HepG2 (cell line): Measurements from ENCODE around the gene LSM2. TPM values are rescaled to one million over a fixed set of nuclear protein-coding genes. Genes with fewer than 3 reads are reported as not detected.

Source experiments
- ARNTL ChIP-seq: sonication (generic); formaldehyde crosslinking; IDR thresholded peaks from 2 replicates; pipeline ENCODE4 v1.4.0; 2020; ENCODE audit warnings: mild to moderate bottlenecking, missing genetic modification reagents
- ASH2L ChIP-seq: fragments of 300-600, 200-600 bp; sonication (generic); IDR thresholded peaks from 2 replicates; pipeline ENCODE4 v1.7.0; 2017; ENCODE audit warnings: low read depth, mild to moderate bottlenecking, moderate library complexity, mixed read lengths, low read length; ENCODE audit not compliant: insufficient read length
- FOXP1 ChIP-seq, 2 experiments: fragments of 450-650 bp in 1 of 2; IDR thresholded peaks; 2 replicates each; pipeline ENCODE4 v1.6.1; 2017 to 2018; ENCODE audit warnings: antibody characterized with exemption in 1 of 2
- GABPB1 ChIP-seq: IDR thresholded peaks from 2 replicates; pipeline ENCODE4 v1.6.1; 2016; ENCODE audit warnings: mild to moderate bottlenecking, missing genetic modification reagents, moderate library complexity, missing compliant biosample characterization
- GPN1 ChIP-seq: sonication (generic); formaldehyde crosslinking; IDR thresholded peaks from 2 replicates; pipeline ENCODE4 v1.5.1; 2020; ENCODE audit warnings: missing genetic modification reagents, borderline replicate concordance
- HMG20B ChIP-seq: conservative IDR thresholded peaks from 2 replicates; pipeline ENCODE4 v1.6.1; 2016; ENCODE audit warnings: missing genetic modification reagents, missing compliant biosample characterization
- KDM2A ChIP-seq: sonication (generic); formaldehyde crosslinking; IDR thresholded peaks from 2 replicates; pipeline ENCODE4 v1.4.0; 2020; ENCODE audit warnings: low read depth, missing genetic modification reagents, borderline replicate concordance
- MAFK ChIP-seq, 2 experiments: IDR thresholded peaks in 1 of 2; conservative IDR thresholded peaks in 1 of 2; 2 replicates each; pipeline ENCODE4 v1.6.1; 2011; ENCODE audit warnings: improper control_type of control experiment in 2 of 2, low read length in 2 of 2
- NR2F1 ChIP-seq, 2 experiments: fragments of 450-650 bp in 1 of 2; formaldehyde crosslinking in 1 of 2; IDR thresholded peaks; 2 replicates each; pipeline versions ENCODE4 v1.5.0 to v1.6.1; 2016 to 2020; ENCODE audit warnings: mild to moderate bottlenecking in 1 of 2, missing compliant biosample characterization in 1 of 2, missing genetic modification reagents in 1 of 2, moderate library complexity in 1 of 2
- SP5 ChIP-seq: IDR thresholded peaks from 2 replicates; pipeline ENCODE4 v1.6.1; 2016; ENCODE audit warnings: low read depth, borderline replicate concordance
- THYN1 ChIP-seq: sonication (generic); formaldehyde crosslinking; IDR thresholded peaks from 2 replicates; pipeline ENCODE4 v1.8.1; 2023; ENCODE audit warnings: low read depth, mild to moderate bottlenecking, moderate library complexity, missing genetic modification reagents, borderline replicate concordance
- ZBTB3 ChIP-seq: sonication (generic); formaldehyde crosslinking; IDR thresholded peaks from 2 replicates; pipeline ENCODE4 v1.4.0; 2020; ENCODE audit warnings: low read depth, mild to moderate bottlenecking, moderate library complexity, missing genetic modification reagents, borderline replicate concordance
- ZNF121 ChIP-seq: sonication (generic); formaldehyde crosslinking; IDR thresholded peaks from 2 replicates; pipeline ENCODE4 v1.5.0; 2020; ENCODE audit warnings: mild to moderate bottlenecking, missing genetic modification reagents
- ZNF430 ChIP-seq: sonication (generic); formaldehyde crosslinking; IDR thresholded peaks from 2 replicates; pipeline ENCODE4 v1.9.0; 2021; ENCODE audit warnings: mild to moderate bottlenecking, missing genetic modification reagents
- ZNF558 ChIP-seq: sonication (generic); formaldehyde crosslinking; IDR thresholded peaks from 2 replicates; pipeline ENCODE4 v1.9.0; 2022; ENCODE audit warnings: mild to moderate bottlenecking, missing genetic modification reagents, borderline replicate concordance
- ZNF569 ChIP-seq: sonication (generic); formaldehyde crosslinking; IDR thresholded peaks from 2 replicates; pipeline ENCODE4 v1.5.0; 2020; ENCODE audit warnings: mild to moderate bottlenecking, missing genetic modification reagents, moderate library complexity, borderline replicate concordance
- ZNF644 ChIP-seq: IDR thresholded peaks from 2 replicates; pipeline ENCODE4 v1.6.1; 2016; ENCODE audit warnings: low read depth
- ZNF703 ChIP-seq: sonication (generic); formaldehyde crosslinking; IDR thresholded peaks from 2 replicates; pipeline ENCODE4 v1.5.1; 2020; ENCODE audit warnings: missing genetic modification reagents, mild to moderate bottlenecking, moderate library complexity, borderline replicate concordance
- ZNF790 ChIP-seq: sonication (generic); formaldehyde crosslinking; IDR thresholded peaks from 2 replicates; pipeline ENCODE4 v1.8.0; 2022; ENCODE audit warnings: missing genetic modification reagents, mild to moderate bottlenecking, borderline replicate concordance
- polyA plus RNA-seq, 8 experiments: library from polyadenylated mRNA; depleted of rRNA in 3 of 8; stranded (reverse) in 7 of 8; unstranded in 1 of 8; fragments of >200 nt; fragmentation: Illumina TruSeq in 4 of 8; extraction: Trizol in 4 of 8; gene quantifications; 2 replicates each; pipeline versions ENCODE4 v1.2.1 to v1.2.3, GENCODE V29; 2011 to 2016; ENCODE audit warnings: low read depth in 4 of 8, missing spikeins in 1 of 8, mixed read lengths in 1 of 8; ENCODE audit not compliant: insufficient read depth in 1 of 8
- total RNA-seq, 5 experiments: library from RNA; depleted of rRNA; stranded (reverse); fragments of >200 nt; fragmentation: Illumina TruSeq; extraction: Trizol; gene quantifications; 2 replicates each; pipeline ENCODE4 v1.2.3, GENCODE V29; 2016; ENCODE audit warnings: low read depth in 1 of 5
- TF ChIP-seq, protein P1 (sequence below): sonication (generic); formaldehyde crosslinking; IDR thresholded peaks from 2 replicates; pipeline ENCODE4 v1.4.0; 2020; ENCODE audit warnings: missing genetic modification reagents
- TF ChIP-seq, protein P2 (sequence below): sonication (generic); formaldehyde crosslinking; IDR thresholded peaks from 2 replicates; pipeline ENCODE4 v1.5.0; 2020; ENCODE audit warnings: mild to moderate bottlenecking, missing genetic modification reagents
- TF ChIP-seq, protein P3 (sequence below): IDR thresholded peaks from 2 replicates; pipeline ENCODE4 v1.6.1; 2016

LSM2 gene
- total and polyA plus RNA-seq, 2 of the 13 experiments (the other 11 are each of a cell fraction or from before 2014, with no cell fraction given): 69.4 to 90.5 TPM

DNA sequence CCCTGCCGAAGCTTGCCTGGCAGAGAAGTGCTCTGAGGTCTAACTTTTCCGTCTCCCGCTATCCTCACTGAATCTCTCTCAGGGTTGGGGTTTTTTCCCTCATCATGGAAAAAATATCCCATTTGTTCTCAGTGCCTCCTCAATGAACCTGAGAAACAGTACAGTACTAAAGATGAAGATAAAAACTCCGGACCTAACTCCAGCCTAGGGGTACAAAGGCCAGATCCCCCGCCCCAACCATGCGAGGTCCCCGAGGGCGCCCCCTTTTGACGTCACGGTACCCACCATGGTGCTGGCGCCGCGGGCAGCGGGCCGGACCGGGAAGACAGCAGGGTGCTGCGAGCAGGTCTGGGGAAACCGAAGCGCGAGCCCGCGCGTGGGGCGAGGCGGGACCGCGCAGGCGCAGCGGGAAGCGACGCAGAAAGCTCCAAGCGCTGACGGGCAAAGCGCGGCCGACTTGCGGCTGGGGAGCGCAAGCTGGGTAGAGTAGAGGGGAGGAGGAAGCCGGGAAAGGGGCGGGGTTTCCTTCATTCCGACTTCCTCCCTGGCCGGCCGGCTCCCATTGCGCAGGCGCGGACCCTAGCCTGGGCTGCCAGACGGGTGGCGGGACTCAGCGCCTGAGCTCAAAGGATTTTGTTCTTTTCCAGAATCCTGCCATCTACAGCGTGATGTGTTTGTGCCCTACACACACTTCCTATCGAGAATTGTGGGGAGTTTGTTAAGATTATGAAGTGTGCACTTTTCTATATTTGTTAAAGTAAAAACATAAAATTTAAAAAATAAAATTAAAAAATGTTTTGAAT lies at the start of gene LSM2 (continued):
- TF ChIP-seq, protein P1, sequence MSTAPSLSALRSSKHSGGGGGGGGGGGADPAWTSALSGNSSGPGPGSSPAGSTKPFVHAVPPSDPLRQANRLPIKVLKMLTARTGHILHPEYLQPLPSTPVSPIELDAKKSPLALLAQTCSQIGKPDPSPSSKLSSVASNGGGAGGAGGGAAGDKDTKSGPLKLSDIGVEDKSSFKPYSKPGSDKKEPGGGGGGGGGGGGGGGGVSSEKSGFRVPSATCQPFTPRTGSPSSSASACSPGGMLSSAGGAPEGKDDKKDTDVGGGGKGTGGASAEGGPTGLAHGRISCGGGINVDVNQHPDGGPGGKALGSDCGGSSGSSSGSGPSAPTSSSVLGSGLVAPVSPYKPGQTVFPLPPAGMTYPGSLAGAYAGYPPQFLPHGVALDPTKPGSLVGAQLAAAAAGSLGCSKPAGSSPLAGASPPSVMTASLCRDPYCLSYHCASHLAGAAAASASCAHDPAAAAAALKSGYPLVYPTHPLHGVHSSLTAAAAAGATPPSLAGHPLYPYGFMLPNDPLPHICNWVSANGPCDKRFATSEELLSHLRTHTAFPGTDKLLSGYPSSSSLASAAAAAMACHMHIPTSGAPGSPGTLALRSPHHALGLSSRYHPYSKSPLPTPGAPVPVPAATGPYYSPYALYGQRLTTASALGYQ (CRISPR knock-in tag): peak; percentile 78; the same call in 1 of the 2 replicates
- TF ChIP-seq MAFK (conservative IDR thresholded peaks at IDR 0.05 in 1 of 2, IDR thresholded peaks at IDR 0.05 in 1 of 2; ENCODE audit: low read length in 2 of 2): no peak
- TF ChIP-seq FOXP1 (IDR thresholded peaks at IDR 0.05): no peak
- TF ChIP-seq FOXP1 (CRISPR knock-in tag; IDR thresholded peaks at IDR 0.05): no peak
- TF ChIP-seq ZNF644 (CRISPR knock-in tag): 0 out of 2 replicates have a peak, but pooled peaks have one; percentile 13
- TF ChIP-seq, protein P2, sequence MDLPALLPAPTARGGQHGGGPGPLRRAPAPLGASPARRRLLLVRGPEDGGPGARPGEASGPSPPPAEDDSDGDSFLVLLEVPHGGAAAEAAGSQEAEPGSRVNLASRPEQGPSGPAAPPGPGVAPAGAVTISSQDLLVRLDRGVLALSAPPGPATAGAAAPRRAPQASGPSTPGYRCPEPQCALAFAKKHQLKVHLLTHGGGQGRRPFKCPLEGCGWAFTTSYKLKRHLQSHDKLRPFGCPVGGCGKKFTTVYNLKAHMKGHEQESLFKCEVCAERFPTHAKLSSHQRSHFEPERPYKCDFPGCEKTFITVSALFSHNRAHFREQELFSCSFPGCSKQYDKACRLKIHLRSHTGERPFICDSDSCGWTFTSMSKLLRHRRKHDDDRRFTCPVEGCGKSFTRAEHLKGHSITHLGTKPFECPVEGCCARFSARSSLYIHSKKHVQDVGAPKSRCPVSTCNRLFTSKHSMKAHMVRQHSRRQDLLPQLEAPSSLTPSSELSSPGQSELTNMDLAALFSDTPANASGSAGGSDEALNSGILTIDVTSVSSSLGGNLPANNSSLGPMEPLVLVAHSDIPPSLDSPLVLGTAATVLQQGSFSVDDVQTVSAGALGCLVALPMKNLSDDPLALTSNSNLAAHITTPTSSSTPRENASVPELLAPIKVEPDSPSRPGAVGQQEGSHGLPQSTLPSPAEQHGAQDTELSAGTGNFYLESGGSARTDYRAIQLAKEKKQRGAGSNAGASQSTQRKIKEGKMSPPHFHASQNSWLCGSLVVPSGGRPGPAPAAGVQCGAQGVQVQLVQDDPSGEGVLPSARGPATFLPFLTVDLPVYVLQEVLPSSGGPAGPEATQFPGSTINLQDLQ (CRISPR knock-in tag): no peak
- peak; percentile 97 for TF ChIP-seq ASH2L
- peak; percentile 96 for TF ChIP-seq ZNF430
- TF ChIP-seq SP5: peak; percentile 68; the same call in 1 of the 2 replicates
- peak; percentile 92 for TF ChIP-seq GABPB1 (CRISPR knock-in tag)
- TF ChIP-seq KDM2A: peak; percentile 98
- TF ChIP-seq ZNF703 (CRISPR knock-in tag): no peak
- TF ChIP-seq ZNF569 (CRISPR knock-in tag): 0 out of 2 replicates have a peak, but pooled peaks have one; percentile 19
- peak; percentile 94 for TF ChIP-seq ZBTB3 (CRISPR knock-in tag)
- TF ChIP-seq ZNF790 (CRISPR knock-in tag): no peak
- TF ChIP-seq GPN1: no peak; the same call in 1 of the 2 replicates
- peak; percentile 57; the same call in 1 of the 2 replicates for TF ChIP-seq THYN1 (CRISPR knock-in tag)
- TF ChIP-seq ZNF558 (CRISPR knock-in tag): no peak
- TF ChIP-seq NR2F1 (CRISPR knock-in tag; IDR thresholded peaks at IDR 0.05): 0 out of 4 replicates have a peak, but pooled peaks of 1 of the 2 experiments have one; percentile 43
- TF ChIP-seq, protein P3, sequence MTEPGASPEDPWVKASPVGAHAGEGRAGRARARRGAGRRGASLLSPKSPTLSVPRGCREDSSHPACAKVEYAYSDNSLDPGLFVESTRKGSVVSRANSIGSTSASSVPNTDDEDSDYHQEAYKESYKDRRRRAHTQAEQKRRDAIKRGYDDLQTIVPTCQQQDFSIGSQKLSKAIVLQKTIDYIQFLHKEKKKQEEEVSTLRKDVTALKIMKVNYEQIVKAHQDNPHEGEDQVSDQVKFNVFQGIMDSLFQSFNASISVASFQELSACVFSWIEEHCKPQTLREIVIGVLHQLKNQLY: peak; percentile 49; the same call in 1 of the 2 replicates
- peak; percentile 69; the same call in 1 of the 2 replicates for TF ChIP-seq ARNTL (CRISPR knock-in tag)
- no peak for TF ChIP-seq ZNF121 (CRISPR knock-in tag)
- no peak; the same call in 1 of the 2 replicates for TF ChIP-seq HMG20B (CRISPR knock-in tag)
